T1000 (cell line): ENCODE measurements around the gene SFXN2.
"Not testable (repeated sequence)": the region's sequence is repeated elsewhere in the genome, so short reads cannot be mapped to it uniquely, and the experiment has no call there.

Experiments
- DNase-seq: peaks from one replicate; lab custom pipeline; 2025; ENCODE audit warnings: mixed read lengths; lab: John Stamatoyannopoulos, UW

SFXN2 gene

GRCh38 chr10:102679596-102679995 is 34.8 kb upstream of the SFXN2 start:
- DNase-seq = no peak

DNA sequence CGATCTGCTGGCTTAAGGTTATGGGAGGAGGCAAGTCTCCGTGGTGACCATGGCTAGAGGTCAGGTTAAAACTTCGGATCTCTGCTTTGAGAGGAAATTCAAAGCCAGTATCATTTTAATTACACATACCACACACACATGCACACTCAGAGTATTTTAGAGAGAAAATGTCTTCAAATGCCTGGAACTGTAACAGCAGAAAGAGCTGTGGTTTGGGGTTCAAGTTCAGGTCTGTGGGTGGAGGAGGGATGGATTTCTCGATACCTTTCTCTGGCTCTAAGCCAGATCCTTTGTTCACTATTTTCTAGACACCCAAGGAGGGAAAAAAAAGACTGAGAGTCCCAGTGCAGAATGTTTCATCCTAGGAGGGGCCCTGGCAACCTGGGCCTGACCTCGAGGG is 32.7 kb upstream of the SFXN2 start:
- DNase-seq = no peak

- DNase-seq = no peak
These were observed 32.0 kb upstream of the SFXN2 start for GRCh38 chr10:102682416-102682815.

DNA sequence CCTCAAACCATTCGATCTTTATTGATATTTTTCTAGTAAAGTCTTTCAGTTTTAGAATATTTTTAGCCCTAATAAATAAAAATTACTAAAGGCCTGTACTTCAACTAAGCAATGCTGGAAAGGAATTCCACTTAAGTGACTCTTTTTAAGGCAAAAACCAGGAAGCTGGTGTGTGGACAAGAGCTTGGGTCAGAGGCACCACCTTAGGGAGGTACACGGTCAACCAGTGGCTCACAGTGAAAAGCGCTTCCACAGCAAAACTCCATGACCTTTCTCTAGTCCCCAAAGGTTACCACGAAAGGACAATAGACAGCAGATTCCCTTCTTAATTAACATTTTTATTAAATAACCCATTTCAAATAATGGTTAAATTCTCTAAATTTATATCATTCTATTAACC is 31.5 kb upstream of the SFXN2 start:
- DNase-seq = no peak

DNA sequence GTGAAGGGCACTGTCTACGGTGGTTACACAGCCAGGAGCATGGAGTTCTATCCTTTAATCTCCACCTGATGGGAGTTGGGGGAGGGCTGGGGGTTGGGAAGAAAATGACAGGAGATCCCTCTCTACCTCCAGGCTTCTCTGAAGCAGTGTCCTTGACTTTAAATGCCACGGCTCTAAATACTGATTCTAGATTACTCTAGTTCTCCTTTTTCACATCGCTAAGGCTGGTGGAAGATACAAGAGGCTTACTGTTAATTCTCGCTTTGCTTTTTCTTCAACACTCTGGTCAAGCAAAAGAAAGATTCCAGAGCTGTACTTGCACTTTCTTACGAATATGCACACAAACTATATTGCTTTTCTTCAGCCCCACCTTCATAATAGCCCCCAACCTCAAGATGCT is 30.7 kb upstream of the SFXN2 start:
- DNase-seq = no peak

- DNase-seq = no peak
These were observed 23.0 kb upstream of the SFXN2 start for GRCh38 chr10:102691285-102692066.

DNA sequence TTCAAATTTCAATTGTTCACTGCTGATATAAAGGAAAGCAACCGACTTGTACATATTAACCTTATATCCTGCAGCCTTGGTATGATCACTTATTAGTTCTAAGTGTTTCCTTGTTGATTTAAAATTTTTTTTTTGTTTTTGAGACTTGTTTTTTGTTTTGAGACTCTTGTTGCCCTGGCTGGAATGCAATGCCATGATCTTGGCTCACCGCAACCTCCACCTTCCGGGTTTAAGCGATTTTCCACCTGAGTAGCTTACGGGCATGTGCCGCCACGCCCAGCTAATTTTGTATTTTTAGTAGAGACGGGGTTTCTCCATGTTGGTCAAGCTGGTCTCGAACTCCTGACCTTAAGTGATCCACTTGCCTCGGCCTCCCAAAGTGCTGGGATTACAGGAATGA is 19.0 kb upstream of the SFXN2 start:
- not testable (repeated sequence) for DNase-seq

DNA sequence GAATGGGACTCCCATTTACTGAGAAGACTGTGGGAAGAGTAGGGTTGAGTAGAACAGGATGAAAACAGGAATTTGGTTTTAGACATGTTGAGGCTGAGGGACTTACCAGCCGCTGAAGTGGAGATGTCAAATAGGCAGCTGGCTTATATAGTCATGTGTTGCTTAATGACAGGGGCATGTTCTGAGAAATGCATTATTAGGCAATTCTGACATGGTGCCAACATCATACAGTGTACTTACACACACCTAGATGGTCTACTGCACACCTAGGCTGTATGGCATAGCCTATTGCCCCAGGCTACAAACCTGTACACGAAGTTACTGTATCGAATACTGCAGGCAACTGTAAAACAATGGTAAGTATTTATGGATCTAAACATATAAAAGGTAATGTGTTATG is 17.7 kb upstream of the SFXN2 start:
- DNase-seq = no peak

DNA sequence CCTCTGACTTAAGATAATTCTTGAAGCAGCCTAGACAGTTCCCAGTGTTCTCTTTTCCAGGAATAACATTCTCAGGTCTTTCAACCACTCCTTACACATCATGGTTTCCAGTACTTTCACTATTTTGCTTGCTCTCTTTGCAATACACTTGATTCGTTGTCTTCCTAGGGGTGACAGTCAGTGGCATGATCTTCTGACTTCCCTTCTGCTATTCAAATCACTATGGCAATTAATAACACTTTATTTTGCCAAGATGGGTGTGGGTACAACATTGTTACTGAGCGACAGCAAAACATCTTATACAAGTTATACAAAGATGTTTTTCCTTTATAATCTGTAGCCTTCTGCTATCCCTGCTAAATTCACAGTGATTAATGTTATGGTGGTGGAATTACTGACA is 15.5 kb upstream of the SFXN2 start:
- no peak for DNase-seq

GRCh38 chr10:102701272-102701671 is 13.2 kb upstream of the SFXN2 start:
- DNase-seq = no peak

GRCh38 chr10:102701796-102702195 is 12.6 kb upstream of the SFXN2 start:
- DNase-seq = no peak

DNA sequence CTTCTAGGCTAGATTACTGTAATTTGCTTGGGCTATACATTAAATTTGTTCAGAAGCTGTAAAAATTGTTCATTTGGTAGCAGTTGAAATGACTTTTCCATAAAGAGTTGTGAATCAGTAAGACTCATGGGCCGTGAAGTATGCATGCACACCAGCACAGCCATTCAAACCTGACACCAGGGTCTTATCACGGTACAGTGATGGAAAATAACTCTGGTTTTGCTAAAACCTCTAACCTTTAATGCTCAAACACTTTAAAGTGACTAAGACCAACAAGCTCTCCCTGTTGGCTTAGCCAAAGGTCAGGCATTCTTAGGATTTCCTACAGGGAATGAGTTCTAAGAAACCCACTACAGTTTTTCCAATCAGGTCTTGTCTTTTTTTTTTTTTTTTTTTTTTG is 11.7 kb upstream of the SFXN2 start:
- DNase-seq = no peak

DNA sequence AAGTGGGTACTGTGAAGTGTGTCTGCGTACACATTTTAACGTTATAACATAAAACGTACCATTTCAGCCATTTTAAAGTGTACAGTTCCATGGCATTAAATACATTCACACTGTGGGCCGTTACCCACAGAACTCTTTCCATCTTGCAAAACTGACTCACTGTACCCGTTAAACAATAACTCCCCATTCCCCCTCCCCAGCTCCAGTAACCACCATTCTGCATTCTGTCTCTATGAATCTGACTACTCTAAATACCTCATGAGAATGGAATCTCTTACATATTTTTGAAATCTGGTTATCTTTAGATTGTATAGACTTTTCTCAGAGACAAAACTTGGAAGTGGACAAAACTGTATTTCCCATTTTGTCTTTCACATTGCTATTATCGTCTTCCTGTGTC is 9.5 kb upstream of the SFXN2 start:
- DNase-seq = no peak

DNA sequence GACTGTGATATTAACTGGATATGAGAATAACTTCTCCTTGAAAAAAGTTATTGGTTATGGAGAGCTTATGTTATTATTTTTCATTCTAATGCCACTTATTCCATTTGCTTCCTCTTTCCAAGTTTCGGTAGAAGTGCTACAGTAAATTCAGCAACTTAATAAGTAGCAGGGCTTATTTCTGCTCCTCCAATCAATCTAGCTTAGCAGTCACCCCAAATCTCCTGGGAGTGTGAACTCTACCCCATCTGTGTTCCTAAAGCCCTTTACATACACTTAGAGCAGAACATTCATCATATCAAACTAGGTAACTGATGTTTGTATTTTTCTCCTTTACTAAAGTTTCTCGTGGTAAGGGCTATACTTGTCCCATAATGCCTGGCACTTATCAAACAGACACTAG is 8.9 kb upstream of the SFXN2 start:
- DNase-seq = no peak

GRCh38 chr10:102710609-102711008 is 3.8 kb upstream of the SFXN2 start:
- DNase-seq = no peak

GRCh38 chr10:102712089-102712488 is 2.3 kb upstream of the SFXN2 start:
- DNase-seq = no peak

- no peak for DNase-seq
These were observed 1.4 kb upstream of the SFXN2 start for GRCh38 chr10:102712843-102713538.

DNA sequence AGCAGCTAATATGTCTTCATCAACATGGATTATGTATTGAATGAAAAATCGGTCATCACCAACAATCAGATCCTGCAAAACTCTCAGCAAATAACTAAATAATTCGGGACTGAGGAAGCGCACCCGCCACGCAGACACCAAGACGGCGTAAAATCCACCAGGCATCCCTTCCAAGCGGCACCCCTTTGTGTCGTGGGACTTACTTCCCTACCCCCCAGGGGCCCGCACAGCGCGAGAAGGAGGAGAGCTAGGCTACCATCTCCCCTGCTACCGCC is 960 bp upstream of the SFXN2 start:
- DNase-seq = no peak

GRCh38 chr10:102713814-102714620 is 419 bp upstream of the SFXN2 start, which contains the start of gene ARL3:
ARL3 (minus strand) TSS chr10:102714397; CDS start chr10:102714275, 122 bp downstream.
- peak; percentile 89 for DNase-seq

DNA sequence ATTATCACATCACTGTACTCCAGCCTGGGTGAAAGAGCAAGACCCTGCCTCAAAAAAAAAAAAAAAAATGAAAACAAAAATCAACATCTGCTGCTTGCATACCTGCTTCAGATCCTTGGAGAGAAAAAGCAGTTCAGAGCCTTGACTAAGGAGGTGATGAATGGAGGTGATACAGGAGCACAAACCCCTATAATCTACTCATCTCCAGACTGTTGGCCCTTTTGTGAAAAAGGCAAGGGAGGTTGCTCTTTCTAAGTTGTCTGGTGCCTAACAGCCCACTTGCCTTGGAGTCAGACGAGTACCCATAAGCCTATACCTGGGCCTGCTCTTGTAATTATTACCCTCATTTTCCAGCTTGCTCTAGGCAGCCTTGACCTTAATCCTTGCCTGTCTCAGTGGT is 1.4 kb downstream of the SFXN2 start:
- DNase-seq = no peak

DNA sequence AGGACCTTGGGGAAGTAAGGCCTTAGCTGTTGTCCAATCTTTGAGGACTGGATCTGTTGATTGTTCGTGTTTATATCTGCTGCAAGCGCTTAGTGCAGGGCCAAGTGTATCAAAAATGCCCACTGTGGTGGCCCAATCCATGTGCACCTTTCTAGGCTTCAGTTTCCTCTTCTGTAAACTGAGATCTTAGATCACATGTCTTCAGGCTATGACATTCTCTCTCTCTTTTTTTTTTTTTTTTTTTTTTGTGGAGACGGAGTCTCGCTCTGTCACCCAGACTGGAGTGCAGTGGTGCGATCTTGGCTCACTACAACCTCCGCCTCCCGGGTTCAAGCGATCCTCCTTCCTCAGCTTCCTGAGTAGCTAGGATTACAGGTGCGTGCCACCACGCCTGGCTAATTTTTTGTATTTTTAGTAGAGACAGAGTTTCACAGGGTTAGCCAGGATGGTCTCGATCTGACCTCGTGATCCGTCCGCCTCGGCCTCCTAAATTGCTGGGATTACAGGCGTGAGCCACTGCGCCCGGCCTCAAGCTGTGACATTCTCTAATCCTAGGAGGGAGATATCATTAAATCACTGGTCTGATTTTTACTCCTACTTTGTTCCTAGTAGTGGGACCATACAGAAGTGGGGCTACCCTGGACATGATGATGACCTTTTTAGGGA is 2.6 kb downstream of the SFXN2 start:
- not testable (repeated sequence) for DNase-seq

DNA sequence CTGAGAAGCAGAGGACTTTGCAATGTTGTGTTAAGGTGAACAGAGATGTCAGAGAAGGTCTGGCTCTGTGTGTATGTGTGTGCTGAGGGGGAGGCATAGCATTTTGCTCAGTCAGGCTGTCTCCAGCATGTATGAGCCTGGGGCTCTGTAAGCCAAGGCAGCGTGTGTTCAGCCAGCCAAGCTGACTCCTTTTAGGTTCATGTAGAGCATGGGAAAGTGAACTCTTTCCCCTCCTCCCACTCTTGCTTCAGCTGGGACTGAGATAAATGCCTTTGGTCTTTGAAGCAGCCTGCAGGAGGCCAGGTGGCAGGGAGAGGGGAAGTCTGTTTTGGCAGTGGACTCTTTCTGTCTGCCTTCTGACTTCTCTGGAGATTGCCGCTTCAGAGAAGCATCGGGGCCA is 3.8 kb downstream of the SFXN2 start:
- DNase-seq = no peak
